ENCODE results near the gene IMPA2.

The IMPA2 gene

GRCh38 chr18:11998193-11998592 is 16.9 kb downstream of the IMPA2 start:
- no peaks in the 10 kb centered on the region for H4K20me1 ChIP-seq (ENCODE audit: control insufficient read depth, insufficient read depth, low read depth, low read length)
- H3K9me3 ChIP-seq (ENCODE audit: control insufficient read depth, insufficient read depth, low read length) = no peaks in the 10 kb centered on the region
- H3K79me2 ChIP-seq (ENCODE audit: control insufficient read depth, low read length) = 0 out of 2 replicates have a peak, but pooled peaks cover 2% of the 10 kb centered on the region
- no peaks in the 10 kb centered on the region for H3F3A ChIP-seq (ENCODE audit: control insufficient read depth, insufficient read depth)
- 0 out of 2 replicates have a peak, but pooled peaks cover 3% of the 10 kb centered on the region for H3K36me3 ChIP-seq (ENCODE audit: control insufficient read depth, low read length)
- no peak overlapping the region for H3K4me2 ChIP-seq (ENCODE audit: low read length)
- no peak overlapping the region for H3K4me3 ChIP-seq (ENCODE audit: low read length)
- no peaks in the 10 kb centered on the region for H3K27me3 ChIP-seq (ENCODE audit: control insufficient read depth, low read length)
- H3K27ac ChIP-seq (ENCODE audit: low read depth, low read length) = no peak overlapping the region
- no peaks in the 10 kb centered on the region for H3K9me2 ChIP-seq (replicated peaks; ENCODE audit: control insufficient read depth, low read length)
- no peak for TF ChIP-seq EZH2phosphoT487 (IDR thresholded peaks at IDR 0.05; ENCODE audit: borderline replicate concordance, low read length)
- TF ChIP-seq, protein P1, sequence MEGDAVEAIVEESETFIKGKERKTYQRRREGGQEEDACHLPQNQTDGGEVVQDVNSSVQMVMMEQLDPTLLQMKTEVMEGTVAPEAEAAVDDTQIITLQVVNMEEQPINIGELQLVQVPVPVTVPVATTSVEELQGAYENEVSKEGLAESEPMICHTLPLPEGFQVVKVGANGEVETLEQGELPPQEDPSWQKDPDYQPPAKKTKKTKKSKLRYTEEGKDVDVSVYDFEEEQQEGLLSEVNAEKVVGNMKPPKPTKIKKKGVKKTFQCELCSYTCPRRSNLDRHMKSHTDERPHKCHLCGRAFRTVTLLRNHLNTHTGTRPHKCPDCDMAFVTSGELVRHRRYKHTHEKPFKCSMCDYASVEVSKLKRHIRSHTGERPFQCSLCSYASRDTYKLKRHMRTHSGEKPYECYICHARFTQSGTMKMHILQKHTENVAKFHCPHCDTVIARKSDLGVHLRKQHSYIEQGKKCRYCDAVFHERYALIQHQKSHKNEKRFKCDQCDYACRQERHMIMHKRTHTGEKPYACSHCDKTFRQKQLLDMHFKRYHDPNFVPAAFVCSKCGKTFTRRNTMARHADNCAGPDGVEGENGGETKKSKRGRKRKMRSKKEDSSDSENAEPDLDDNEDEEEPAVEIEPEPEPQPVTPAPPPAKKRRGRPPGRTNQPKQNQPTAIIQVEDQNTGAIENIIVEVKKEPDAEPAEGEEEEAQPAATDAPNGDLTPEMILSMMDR (IDR thresholded peaks at IDR 0.05; ENCODE audit: low read depth, low read length, poor library complexity, severe bottlenecking) = no peak
- peaks cover 27% of the 10 kb centered on the region for H3K4me1 ChIP-seq (ENCODE audit: control insufficient read depth, low read length)

DNA sequence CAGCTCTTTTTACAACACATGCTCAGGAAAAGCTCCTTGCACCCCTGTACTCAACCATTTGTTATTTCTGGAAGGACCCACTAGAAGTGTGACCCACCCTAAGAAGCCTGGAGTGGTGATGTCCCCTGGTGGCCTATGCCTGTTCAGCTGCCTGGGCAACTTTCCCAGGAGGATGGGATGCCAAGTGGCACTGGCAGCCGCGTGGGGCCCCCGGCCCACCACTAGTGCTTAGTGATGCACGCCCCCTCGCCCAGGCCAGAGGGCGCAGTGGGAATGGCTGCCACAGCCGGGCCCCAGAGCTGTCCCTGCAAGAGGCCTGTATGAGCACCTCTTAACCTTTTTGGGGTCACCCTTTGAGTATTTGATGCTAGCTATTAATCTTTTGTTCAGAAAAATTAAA is 18.1 kb downstream of the IMPA2 start:
- Histone ChIP-seq H3F3A (ENCODE audit: control insufficient read depth, insufficient read depth) (no peaks in the 10 kb centered on the region), H3K4me1 (ENCODE audit: control insufficient read depth, low read length) (peaks cover 25% of the 10 kb centered on the region), H3K27me3 (ENCODE audit: control insufficient read depth, low read length) (no peaks in the 10 kb centered on the region), H3K9me3 (ENCODE audit: control insufficient read depth, insufficient read depth, low read length) (no peaks in the 10 kb centered on the region), H3K9me2 (replicated peaks; ENCODE audit: control insufficient read depth, low read length) (no peaks in the 10 kb centered on the region), H3K36me3 (ENCODE audit: control insufficient read depth, low read length) (0 out of 2 replicates have a peak, but pooled peaks cover 3% of the 10 kb centered on the region), H3K4me2 (ENCODE audit: low read length) (no peak overlapping the region), H3K79me2 (ENCODE audit: control insufficient read depth, low read length) (0 out of 2 replicates have a peak, but pooled peaks cover 2% of the 10 kb centered on the region), H3K4me3 (ENCODE audit: low read length) (no peak overlapping the region), H4K20me1 (ENCODE audit: control insufficient read depth, insufficient read depth, low read depth, low read length) (no peaks in the 10 kb centered on the region), H3K27ac (ENCODE audit: low read depth, low read length) (no peak overlapping the region)
- TF ChIP-seq EZH2phosphoT487 (IDR thresholded peaks at IDR 0.05; ENCODE audit: borderline replicate concordance, low read length) = no peak
- TF ChIP-seq, protein P1 (IDR thresholded peaks at IDR 0.05; ENCODE audit: low read depth, low read length, poor library complexity, severe bottlenecking) = no peak

GRCh38 chr18:12000072-12000659 is 18.9 kb downstream of the IMPA2 start:
- Histone ChIP-seq H3K79me2 (ENCODE audit: control insufficient read depth, low read length) (0 out of 2 replicates have a peak, but pooled peaks cover 2% of the 10 kb centered on the region), H4K20me1 (ENCODE audit: control insufficient read depth, insufficient read depth, low read depth, low read length) (no peaks in the 10 kb centered on the region), H3K9me3 (ENCODE audit: control insufficient read depth, insufficient read depth, low read length) (no peaks in the 10 kb centered on the region), H3K4me2 (ENCODE audit: low read length) (no peak overlapping the region), H3K4me1 (ENCODE audit: control insufficient read depth, low read length) (peaks cover 18% of the 10 kb centered on the region), H3K9me2 (replicated peaks; ENCODE audit: control insufficient read depth, low read length) (no peaks in the 10 kb centered on the region), H3K27ac (ENCODE audit: low read depth, low read length) (no peak overlapping the region), H3K4me3 (ENCODE audit: low read length) (no peak overlapping the region), H3K27me3 (ENCODE audit: control insufficient read depth, low read length) (no peaks in the 10 kb centered on the region), H3K36me3 (ENCODE audit: control insufficient read depth, low read length) (0 out of 2 replicates have a peak, but pooled peaks cover 3% of the 10 kb centered on the region), H3F3A (ENCODE audit: control insufficient read depth, insufficient read depth) (no peaks in the 10 kb centered on the region)
- no peak for TF ChIP-seq EZH2phosphoT487 (IDR thresholded peaks at IDR 0.05; ENCODE audit: borderline replicate concordance, low read length)
- TF ChIP-seq, protein P1 (IDR thresholded peaks at IDR 0.05; ENCODE audit: low read depth, low read length, poor library complexity, severe bottlenecking) = no peak

All from DOHH2 (cell line).